Muscle of back (tissue), 11 donors: ENCODE results near the gene XAGE2. TPM values are rescaled to one million over a fixed set of nuclear protein-coding genes. Genes with fewer than 3 reads are reported as not detected.

Experiments used
- DNase-seq, 3 donors: peaks; one replicate each; pipeline versions ENCODE4 v3.0.0 to v3.0.0-alpha.2; 2013
- polyA plus RNA-seq, 10 donors: library from polyadenylated mRNA; unstranded; fragments of 120-200 nt; gene quantifications; one replicate each; pipeline ENCODE4 v1.2.1, GENCODE V29; 2013; ENCODE audit not compliant: insufficient read length in 10 of 10

Gene XAGE2
- polyA plus RNA-seq, 10 donors: 0.27 to 1.3 (median 0.75) TPM; not detected in 6

DNA sequence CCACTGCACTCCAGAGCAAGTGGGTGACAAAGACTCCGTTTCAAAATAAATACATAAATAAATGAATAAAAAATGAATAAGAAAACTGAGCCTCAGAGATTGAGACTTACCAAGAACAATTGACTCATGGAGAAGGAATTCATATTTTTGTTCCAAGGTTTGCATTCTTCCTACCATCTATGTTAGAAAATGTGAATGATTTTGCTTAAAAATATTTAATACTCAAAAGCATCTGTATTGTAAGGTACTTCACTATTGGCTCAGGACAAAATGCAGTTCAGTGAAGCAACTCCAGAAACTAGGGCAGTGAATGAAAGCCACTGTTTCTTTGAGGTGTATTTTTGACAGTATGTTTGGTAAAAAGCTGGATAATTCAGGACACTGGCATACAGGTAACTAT lies 54.1 kb downstream of the XAGE2 start:
- DNase-seq: peak in 2 of 3 donors; percentile 17 to 56

DNA sequence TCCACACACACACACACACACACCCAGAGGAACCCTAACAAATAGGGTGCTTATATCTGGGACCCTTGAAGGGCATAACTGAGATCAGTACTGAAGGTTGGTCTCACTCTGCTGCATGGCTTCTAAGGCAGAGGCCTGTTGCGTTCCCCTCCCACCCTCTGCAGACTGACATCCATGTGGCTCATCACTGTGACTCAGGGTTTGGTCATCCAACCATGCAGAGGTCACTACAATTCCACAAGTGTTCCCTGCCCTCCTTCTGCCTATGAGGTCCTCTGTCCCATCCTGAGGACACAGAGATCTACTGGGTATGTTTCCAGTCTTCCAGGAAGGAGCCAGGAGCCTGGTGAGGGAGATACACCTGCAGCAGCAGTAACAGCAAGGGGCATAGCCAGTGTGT lies 55.8 kb downstream of the XAGE2 start:
- DNase-seq: peak in 1 of 3 donors; percentile 2

Other genes starting within 250 kb of the XAGE2 start
- 10 to 100 TPM; 14.7 to 38.7 (median 22.8) TPM for gene MAGED4, start 184.1 kb upstream of the XAGE2 start, polyA plus RNA-seq
- gene XAGE1A, start 126.8 kb downstream of the XAGE2 start, polyA plus RNA-seq: under 1 TPM in 2 of 10 donors, not detected in 8; 0.77 to 0.90 TPM
- 1 to 10 TPM in 1 of 10 donors, under 1 TPM in 1, not detected in 8; 0.77 to 1.4 TPM for gene XAGE1B, start 148.0 kb downstream of the XAGE2 start, polyA plus RNA-seq